A172 (cell line): ENCODE data around the gene ANO2. TPM values are rescaled to one million over a fixed set of nuclear protein-coding genes. Genes with fewer than 3 reads are reported as not detected.
A peak's percentile ranks its signal among the peaks of the same experiment; 100 is the strongest.
"Not testable (repeated sequence)": the region's sequence is repeated elsewhere in the genome, so short reads cannot be mapped to it uniquely, and the experiment has no call there.

Experiments
- DNase-seq: peaks from one replicate; pipeline ENCODE4 v3.0.0-alpha.2; 2015; ENCODE audit warnings: low spot score
- total RNA-seq: library from RNA; depleted of rRNA; stranded (reverse); fragments of >200 nt; shearing (Covaris generic); gene quantifications from 2 replicates; pipeline ENCODE4 v1.2.3, GENCODE V29; 2014

ANO2 gene
- total RNA-seq, 1 experiment from 2014 or later: 2.1 TPM

- not testable (repeated sequence) for DNase-seq
These were observed 126.2 kb downstream of the ANO2 start for GRCh38 chr12:5818877-5819276.

- DNase-seq: no peak
These were observed 127.8 kb downstream of the ANO2 start for GRCh38 chr12:5817246-5817645.

- DNase-seq: no peak
These were observed 135.5 kb downstream of the ANO2 start for GRCh38 chr12:5809586-5809985.

- DNase-seq: peak; percentile 95
These were observed 136.1 kb downstream of the ANO2 start for GRCh38 chr12:5808981-5809380.

- peak; percentile 13 for DNase-seq
These were observed 137.4 kb downstream of the ANO2 start for GRCh38 chr12:5807514-5808219.

- DNase-seq: peak; percentile 72
These were observed 138.0 kb downstream of the ANO2 start for GRCh38 chr12:5807090-5807414.

GRCh38 chr12:5806371-5807089, 138.5 kb downstream of the ANO2 start:
- DNase-seq: peak; percentile 78

GRCh38 chr12:5803532-5803931, 141.5 kb downstream of the ANO2 start:
- DNase-seq: no peak

- no peak for DNase-seq
These were observed 146.6 kb downstream of the ANO2 start for GRCh38 chr12:5798242-5799015.

GRCh38 chr12:5797661-5798060, 147.4 kb downstream of the ANO2 start:
- DNase-seq: no peak

- no peak for DNase-seq
These were observed 148.2 kb downstream of the ANO2 start for GRCh38 chr12:5796959-5797225.

GRCh38 chr12:5796171-5796958, 148.7 kb downstream of the ANO2 start:
- DNase-seq: no peak

- DNase-seq: no peak
These were observed 150.9 kb downstream of the ANO2 start for GRCh38 chr12:5794156-5794555.

- no peak for DNase-seq
These were observed 152.7 kb downstream of the ANO2 start for GRCh38 chr12:5792343-5792742.

GRCh38 chr12:5789469-5789968, 155.5 kb downstream of the ANO2 start:
- DNase-seq: peak; percentile 4

GRCh38 chr12:5787828-5788227, 157.2 kb downstream of the ANO2 start:
- no peak for DNase-seq

GRCh38 chr12:5785601-5786000, 159.5 kb downstream of the ANO2 start:
- no peak for DNase-seq

GRCh38 chr12:5784462-5785130, 160.5 kb downstream of the ANO2 start:
- no peak for DNase-seq

GRCh38 chr12:5783289-5783920, 161.7 kb downstream of the ANO2 start:
- no peak for DNase-seq

GRCh38 chr12:5780536-5780935, 164.5 kb downstream of the ANO2 start:
- no peak for DNase-seq

GRCh38 chr12:5779401-5779800, 165.7 kb downstream of the ANO2 start:
- DNase-seq: no peak
